Prostate gland (tissue), 2 donors: ENCODE results near the gene NEB.

ENCODE experiments used
- POLR2A ChIP-seq: fragments of 450-650 bp; IDR thresholded peaks from one replicate; pipeline ENCODE4 v1.6.1; 2016; ENCODE audit warnings: antibody characterized with exemption, mild to moderate bottlenecking
- TF ChIP-seq, protein P1 (sequence below), 4 experiments: fragments of 200-600 bp in 2 of 4; fragments of 450-650 bp in 2 of 4; sonication (generic) in 2 of 4; IDR thresholded peaks; 1 replicate in 3 of 4; 2 replicates in 1 of 4; pipeline ENCODE4 v1.5.1; 2016 to 2019; ENCODE audit warnings: antibody characterized with exemption in 4 of 4, mild to moderate bottlenecking in 2 of 4, moderate library complexity in 2 of 4

DNA sequence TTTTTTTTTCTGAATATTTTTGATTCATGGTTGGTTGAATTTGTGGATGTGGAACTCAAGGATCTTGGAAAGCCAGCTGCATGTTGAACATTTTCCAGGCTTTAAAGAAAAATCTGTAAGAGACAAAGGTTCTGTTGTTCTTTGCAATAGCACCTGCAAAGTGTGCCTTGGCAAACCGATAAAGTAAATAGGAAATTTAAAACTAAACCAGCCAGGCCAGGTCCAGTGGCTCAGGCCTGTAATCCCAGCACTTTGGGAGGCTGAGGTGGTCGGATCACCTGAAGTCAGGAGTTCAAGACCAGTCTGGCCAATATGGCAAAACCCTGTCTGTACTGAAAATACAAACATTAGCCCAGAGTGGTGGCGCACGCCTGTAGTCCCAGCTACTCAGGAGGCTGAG lies 250.2 kb downstream of the NEB start:
- TF ChIP-seq, protein P1, sequence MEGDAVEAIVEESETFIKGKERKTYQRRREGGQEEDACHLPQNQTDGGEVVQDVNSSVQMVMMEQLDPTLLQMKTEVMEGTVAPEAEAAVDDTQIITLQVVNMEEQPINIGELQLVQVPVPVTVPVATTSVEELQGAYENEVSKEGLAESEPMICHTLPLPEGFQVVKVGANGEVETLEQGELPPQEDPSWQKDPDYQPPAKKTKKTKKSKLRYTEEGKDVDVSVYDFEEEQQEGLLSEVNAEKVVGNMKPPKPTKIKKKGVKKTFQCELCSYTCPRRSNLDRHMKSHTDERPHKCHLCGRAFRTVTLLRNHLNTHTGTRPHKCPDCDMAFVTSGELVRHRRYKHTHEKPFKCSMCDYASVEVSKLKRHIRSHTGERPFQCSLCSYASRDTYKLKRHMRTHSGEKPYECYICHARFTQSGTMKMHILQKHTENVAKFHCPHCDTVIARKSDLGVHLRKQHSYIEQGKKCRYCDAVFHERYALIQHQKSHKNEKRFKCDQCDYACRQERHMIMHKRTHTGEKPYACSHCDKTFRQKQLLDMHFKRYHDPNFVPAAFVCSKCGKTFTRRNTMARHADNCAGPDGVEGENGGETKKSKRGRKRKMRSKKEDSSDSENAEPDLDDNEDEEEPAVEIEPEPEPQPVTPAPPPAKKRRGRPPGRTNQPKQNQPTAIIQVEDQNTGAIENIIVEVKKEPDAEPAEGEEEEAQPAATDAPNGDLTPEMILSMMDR (IDR thresholded peaks at IDR 0.05), result no peak
- no peak for TF ChIP-seq POLR2A
